Spleen (tissue), 7 donors: ENCODE data around the gene VMP1.

Experiments
- CTCF ChIP-seq, 11 experiments: fragments of 200-600 bp in 7 of 11; fragments of 450-650 bp in 4 of 11; sonication (generic) in 4 of 11; IDR thresholded peaks in 8 of 11; conservative IDR thresholded peaks in 3 of 11; 1 replicate in 7 of 11; 2 replicates in 4 of 11; pipeline versions ENCODE4 v1.4.0 to v1.8.0; 2016 to 2021; ENCODE audit warnings: antibody characterized with exemption in 11 of 11, inconsistent platforms in 4 of 11, mild to moderate bottlenecking in 1 of 11
- POLR2A ChIP-seq, 3 donors: fragments of 450-650 bp; IDR thresholded peaks; one replicate each; pipeline ENCODE4 v1.5.1; 2017; ENCODE audit warnings: antibody characterized with exemption in 3 of 3, mild to moderate bottlenecking in 1 of 3
- POLR2AphosphoS5 ChIP-seq, 3 donors: sonication (generic); formaldehyde crosslinking; IDR thresholded peaks; one replicate each; pipeline ENCODE4 v1.5.1; 2017; ENCODE audit warnings: antibody characterized with exemption in 3 of 3
- donor health status: DM: no; HTN: no; CAD: no; lungs with moderate emphysema.
- donor health status: DM: no; HTN: no; CAD: no.
- donor health status: DM: no; HTN: no; CAD: no.

- TF ChIP-seq CTCF (IDR thresholded peaks at IDR 0.05 in 8 of 11, conservative IDR thresholded peaks at IDR 0.05 in 3 of 11) (no peak), POLR2A (IDR thresholded peaks at IDR 0.05) (no peak), POLR2AphosphoS5 (IDR thresholded peaks at IDR 0.05) (peak; percentile 9 to 72 (median 59))
Measured at GRCh38 chr17:59851439-59852375, 144.3 kb downstream of the VMP1 start.
